ENCODE data around the gene CTBP2.

CTBP2 gene

DNA sequence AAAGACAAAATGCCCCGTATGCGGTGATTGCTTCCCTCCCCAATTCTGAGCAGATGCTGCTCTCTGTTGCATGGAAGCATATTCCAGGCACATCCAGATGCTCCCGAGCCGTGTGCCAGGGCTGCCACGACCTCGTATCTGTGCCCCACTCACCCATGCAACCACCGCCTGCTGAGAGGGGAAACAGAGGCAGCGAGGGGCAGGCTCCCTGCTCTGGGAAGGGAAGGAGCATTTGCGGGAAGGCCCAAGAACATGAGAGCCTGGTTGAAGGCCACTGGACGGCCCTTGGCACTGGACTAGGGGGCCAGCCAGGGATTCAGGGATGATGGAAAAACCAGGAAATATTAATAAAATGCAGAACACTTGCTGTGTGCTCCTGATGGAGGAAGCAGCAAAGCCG lies 89.4 kb downstream of the CTBP2 start:
- POLR2A ChIA-PET: no interaction called here
- CTCF ChIA-PET: interaction anchor here (0.9 to 6.5 kb wide), 3 partner anchors 9 to 78 kb away, joined by 3 to 46 read pairs (median 5); no protein-coding TSS in a partner anchor
- no peak overlapping the region for H3K4me3 ChIP-seq (ENCODE audit: low read depth, low read length)
- DNase-seq (ENCODE audit: low read depth, low spot score): no peak
- TF ChIP-seq, protein P1, sequence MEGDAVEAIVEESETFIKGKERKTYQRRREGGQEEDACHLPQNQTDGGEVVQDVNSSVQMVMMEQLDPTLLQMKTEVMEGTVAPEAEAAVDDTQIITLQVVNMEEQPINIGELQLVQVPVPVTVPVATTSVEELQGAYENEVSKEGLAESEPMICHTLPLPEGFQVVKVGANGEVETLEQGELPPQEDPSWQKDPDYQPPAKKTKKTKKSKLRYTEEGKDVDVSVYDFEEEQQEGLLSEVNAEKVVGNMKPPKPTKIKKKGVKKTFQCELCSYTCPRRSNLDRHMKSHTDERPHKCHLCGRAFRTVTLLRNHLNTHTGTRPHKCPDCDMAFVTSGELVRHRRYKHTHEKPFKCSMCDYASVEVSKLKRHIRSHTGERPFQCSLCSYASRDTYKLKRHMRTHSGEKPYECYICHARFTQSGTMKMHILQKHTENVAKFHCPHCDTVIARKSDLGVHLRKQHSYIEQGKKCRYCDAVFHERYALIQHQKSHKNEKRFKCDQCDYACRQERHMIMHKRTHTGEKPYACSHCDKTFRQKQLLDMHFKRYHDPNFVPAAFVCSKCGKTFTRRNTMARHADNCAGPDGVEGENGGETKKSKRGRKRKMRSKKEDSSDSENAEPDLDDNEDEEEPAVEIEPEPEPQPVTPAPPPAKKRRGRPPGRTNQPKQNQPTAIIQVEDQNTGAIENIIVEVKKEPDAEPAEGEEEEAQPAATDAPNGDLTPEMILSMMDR (IDR thresholded peaks at IDR 0.05; ENCODE audit: insufficient read depth, low read length, missing control alignments): no peak

DNA sequence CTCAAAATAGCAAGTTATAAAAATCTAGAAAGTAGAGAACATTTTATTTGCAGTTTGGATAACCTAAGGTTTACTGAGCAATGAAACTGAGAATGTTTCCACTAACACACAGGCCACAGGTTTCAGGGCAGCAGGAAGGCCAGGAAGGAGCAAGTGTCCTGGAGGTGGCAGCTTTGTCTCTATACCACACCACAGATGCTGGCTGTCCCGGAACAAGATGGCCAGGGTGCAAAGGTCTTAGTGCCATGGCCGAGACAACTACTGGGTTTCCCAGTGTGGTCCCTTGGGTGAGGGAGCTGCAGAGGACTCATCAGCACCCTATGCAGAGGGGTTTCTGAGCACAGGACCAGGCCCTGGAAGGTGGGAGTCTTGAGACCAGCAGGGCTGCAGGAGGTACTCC lies 92.0 kb downstream of the CTBP2 start:
- ChIA-PET POLR2A (no interaction called here), CTCF (interaction anchor here (0.5 to 1.6 kb wide), 6 partner anchors 7 to 1161 kb away, joined by 3 to 6 read pairs (median 4); no protein-coding TSS in a partner anchor)
- TF ChIP-seq, protein P1 (IDR thresholded peaks at IDR 0.05; ENCODE audit: insufficient read depth, low read length, missing control alignments): no peak
- H3K4me3 ChIP-seq (ENCODE audit: low read depth, low read length): no peak overlapping the region
- DNase-seq (ENCODE audit: low read depth, low spot score): no peak

DNA sequence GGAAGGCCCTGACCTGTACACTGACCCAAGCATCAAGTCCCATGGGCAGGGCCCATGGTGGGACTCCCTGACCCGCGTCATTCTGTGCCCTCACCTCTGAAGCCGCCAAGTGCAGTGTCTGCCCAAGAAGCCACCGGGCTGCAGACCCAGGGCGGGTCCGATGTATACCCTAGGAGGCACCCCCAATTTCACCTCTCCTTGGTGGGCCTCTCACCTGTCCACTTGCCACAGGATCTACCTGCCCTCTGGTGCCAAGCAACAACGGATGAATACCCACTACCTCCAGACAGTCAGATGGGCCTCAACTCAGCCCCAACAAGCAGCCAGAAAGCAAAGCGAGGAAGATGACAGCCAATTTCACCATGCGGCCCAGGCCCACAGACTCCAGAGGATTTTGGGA lies 92.6 kb downstream of the CTBP2 start:
- ChIA-PET POLR2A (no interaction called here), CTCF (interaction anchor here (0.5 to 1.3 kb wide), 2 partner anchors 32 to 1162 kb away, joined by 3 to 4 read pairs; no protein-coding TSS in a partner anchor)
- no peak for DNase-seq (ENCODE audit: low read depth, low spot score)
- TF ChIP-seq, protein P1 (IDR thresholded peaks at IDR 0.05; ENCODE audit: insufficient read depth, low read length, missing control alignments): no peak
- H3K4me3 ChIP-seq (ENCODE audit: low read depth, low read length): no peak overlapping the region

DNA sequence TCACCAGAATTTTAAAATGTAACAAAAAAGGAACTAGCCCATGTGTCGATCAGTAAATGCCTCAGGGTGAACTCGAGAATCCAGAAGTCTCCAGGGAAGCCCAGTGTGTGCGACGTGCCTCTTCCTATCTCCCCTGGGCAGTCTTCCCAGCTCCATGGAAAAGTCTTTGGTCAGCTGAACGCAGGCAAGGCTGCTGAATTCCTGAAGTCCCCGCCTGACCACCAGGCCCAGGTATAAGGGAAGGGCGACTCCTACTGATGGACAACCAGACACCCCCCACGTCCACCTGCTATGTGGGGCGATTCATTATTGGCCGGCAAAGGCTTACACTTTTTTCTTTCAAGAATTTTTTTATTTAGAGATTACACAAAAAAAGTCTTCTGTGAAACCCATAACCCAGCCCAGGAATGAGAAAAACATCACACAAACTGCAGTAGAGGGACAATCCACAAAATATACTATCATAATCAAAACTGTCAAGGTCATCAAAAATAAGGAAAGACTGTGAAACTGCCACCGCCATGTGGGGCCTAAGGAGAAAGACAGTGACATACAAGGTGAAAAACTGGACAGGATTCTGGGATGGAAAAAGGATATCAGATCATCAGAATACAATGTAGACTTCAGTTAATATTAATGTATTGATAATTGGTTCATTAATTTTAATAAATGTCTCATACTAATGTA lies 93.5 kb downstream of the CTBP2 start:
- POLR2A ChIA-PET: no interaction called here
- CTCF ChIA-PET: interaction anchor here (13.8 kb wide), 1 partner anchor 22 kb away, joined by 261 read pairs; no protein-coding TSS in a partner anchor
- TF ChIP-seq, protein P1 (IDR thresholded peaks at IDR 0.05; ENCODE audit: insufficient read depth, low read length, missing control alignments): no peak
- no peak for DNase-seq (ENCODE audit: low read depth, low spot score)
- no peak overlapping the region for H3K4me3 ChIP-seq (ENCODE audit: low read depth, low read length)

DNA sequence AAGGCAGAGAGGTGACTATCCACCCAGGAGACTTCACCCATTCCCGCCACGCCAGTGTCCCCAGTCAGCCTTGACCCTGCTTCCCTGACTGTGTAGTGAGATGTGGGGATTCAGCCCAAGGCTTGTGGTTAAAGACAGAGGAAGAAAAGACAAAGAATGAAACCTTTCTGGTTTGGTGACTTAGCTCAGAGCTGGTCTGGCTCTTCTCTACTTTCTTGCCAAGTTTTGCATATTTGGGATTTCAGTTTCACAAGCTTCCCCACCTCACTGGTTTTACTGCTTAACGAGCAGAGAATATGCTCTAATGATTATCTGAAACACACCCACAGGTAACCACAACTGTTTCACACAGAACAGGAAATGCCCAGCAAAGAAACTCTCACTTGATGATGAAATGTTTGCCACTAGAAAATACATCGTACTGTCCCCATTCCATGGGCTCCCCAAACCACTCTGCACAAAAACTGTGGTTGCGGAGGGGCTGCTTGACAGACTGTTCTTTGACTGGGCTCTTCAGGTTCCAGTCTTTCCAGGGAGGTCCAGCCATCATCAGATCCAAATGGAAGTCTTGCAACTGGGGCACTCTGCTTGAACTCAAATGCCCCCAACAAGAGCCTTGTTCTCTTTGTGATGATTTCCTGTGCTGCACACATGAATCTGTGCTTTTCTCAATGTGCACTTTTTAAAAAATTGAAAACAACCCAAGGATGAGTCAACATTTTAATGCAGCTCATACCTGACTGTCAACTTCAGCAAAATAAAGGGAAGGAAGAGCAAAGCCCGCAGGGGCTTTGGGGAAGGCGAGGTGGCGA lies 95.5 kb downstream of the CTBP2 start:
- DNase-seq (ENCODE audit: low read depth, low spot score): no peak
- CTCF ChIA-PET: interaction anchor here (0.6 to 13.8 kb wide), 8 partner anchors 9 to 93 kb away, joined by 3 to 261 read pairs (median 4); no protein-coding TSS in a partner anchor
- POLR2A ChIA-PET: interaction anchor here (0.6 to 1.0 kb wide), 3 partner anchors 17 to 30 kb away, joined by 3 to 4 read pairs (median 4); no protein-coding TSS in a partner anchor
- H3K4me3 ChIP-seq (ENCODE audit: low read depth, low read length): peak overlapping the region; percentile 16
- TF ChIP-seq, protein P1 (IDR thresholded peaks at IDR 0.05; ENCODE audit: insufficient read depth, low read length, missing control alignments): no peak
